Sigmoid colon (tissue), 4 donors: ENCODE data around the gene REC8.

Experiments used
- CTCF ChIP-seq, 4 experiments: fragments of 450-650 bp in 3 of 4; fragments of 200-600 bp in 1 of 4; IDR thresholded peaks; one replicate each; pipeline ENCODE4 v1.5.1; 2016 to 2019; ENCODE audit warnings: antibody characterized with exemption in 4 of 4, mild to moderate bottlenecking in 3 of 4, moderate library complexity in 2 of 4
- EP300 ChIP-seq, 4 donors: sonication (generic); formaldehyde crosslinking; IDR thresholded peaks; one replicate each; pipeline ENCODE4 v1.6.1; 2017; ENCODE audit warnings: antibody characterized with exemption in 4 of 4
- POLR2A ChIP-seq, 2 donors: fragments of 450-650 bp; IDR thresholded peaks; one replicate each; pipeline ENCODE4 v1.6.1; 2016; ENCODE audit warnings: antibody characterized with exemption in 2 of 2, mild to moderate bottlenecking in 2 of 2, moderate library complexity in 2 of 2
- POLR2AphosphoS5 ChIP-seq, 4 donors: sonication (generic); formaldehyde crosslinking; IDR thresholded peaks; one replicate each; pipeline ENCODE4 v1.6.1; 2017; ENCODE audit warnings: antibody characterized with exemption in 4 of 4

GRCh38 chr14:24149302-24149969 is 22.4 kb upstream of the REC8 start:
- no peak for TF ChIP-seq POLR2AphosphoS5 (IDR thresholded peaks at IDR 0.05)
- TF ChIP-seq CTCF (IDR thresholded peaks at IDR 0.05) = no peak
- no peak for TF ChIP-seq POLR2A (IDR thresholded peaks at IDR 0.05)
- no peak for TF ChIP-seq EP300 (IDR thresholded peaks at IDR 0.05)
